H7 (cell line): ENCODE measurements around the gene ZNF655. TPM values are rescaled to one million over a fixed set of nuclear protein-coding genes. Genes with fewer than 3 reads are reported as not detected.
"Not testable (repeated sequence)": the region's sequence is repeated elsewhere in the genome, so short reads cannot be mapped to it uniquely, and the experiment has no call there.

ENCODE experiments used
- DNase-seq: peaks from one replicate; pipeline ENCODE4 v3.0.0; 2012
- H3K27me3 ChIP-seq: 2 replicates; pipeline ENCODE4 v1.6.0; 2011; ENCODE audit warnings: mild to moderate bottlenecking, low read length; ENCODE audit not compliant: control insufficient read depth, insufficient read depth
- H3K36me3 ChIP-seq: replicated peaks from 2 replicates; pipeline ENCODE4 v1.5.1; 2011; ENCODE audit warnings: low read length; ENCODE audit not compliant: control insufficient read depth, insufficient read depth
- H3K4me3 ChIP-seq: 2 replicates; pipeline ENCODE4 v1.5.1; 2011; ENCODE audit warnings: low read depth, mild to moderate bottlenecking, control low read depth, low read length, moderate library complexity; ENCODE audit not compliant: insufficient read depth
- total RNA-seq: library from RNA; depleted of rRNA; stranded (reverse); fragments of >200 nt; shearing (Covaris generic); gene quantifications from 2 replicates; pipeline ENCODE4 v1.2.3, GENCODE V29; 2014

ZNF655 gene
- total RNA-seq, 1 experiment from 2014 or later, result 37.6 TPM

DNA sequence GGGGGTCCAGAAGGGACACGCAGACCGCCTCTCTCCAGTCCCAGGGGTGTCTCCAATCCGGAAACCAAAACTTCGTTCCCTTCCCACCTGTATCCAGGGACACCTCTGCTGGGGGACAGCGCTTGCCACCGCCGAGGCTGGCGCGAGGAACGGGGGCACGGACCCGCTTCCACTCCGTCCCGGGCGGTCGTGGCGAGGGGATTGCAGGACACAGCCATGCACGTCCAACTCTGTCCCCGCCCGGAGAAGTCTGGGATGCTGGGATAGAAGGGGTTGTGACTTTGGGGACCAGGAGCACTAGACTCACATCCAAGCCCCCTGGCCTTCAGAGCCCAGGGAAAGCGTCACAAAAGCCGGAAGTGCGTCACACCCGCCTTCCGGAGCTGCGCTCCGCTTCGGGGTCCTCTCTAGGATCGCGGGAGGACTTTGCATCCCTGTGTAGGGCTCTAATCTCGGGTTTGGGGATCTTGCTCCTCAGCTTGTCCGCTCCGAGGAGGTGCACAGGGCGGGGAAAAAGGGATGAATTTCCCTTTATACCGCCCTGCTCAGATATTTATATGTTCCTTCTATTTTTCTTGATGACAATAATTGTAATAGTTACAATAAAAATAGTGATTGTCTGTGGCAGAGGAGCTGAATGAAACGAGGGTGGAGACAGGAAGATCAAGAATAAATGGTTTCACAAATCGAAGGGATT is 6.5 kb upstream of the ZNF655 start, which contains the start of gene FAM200A:
TSS of gene FAM200A (minus strand) at position 348 of the 697 bp plus-strand sequence. CDS start 3,707 bp downstream, outside the sequence.
- peak; percentile 95 for DNase-seq
- no peaks in the 10 kb centered on the region for H3K27me3 ChIP-seq
- H3K4me3 ChIP-seq, result peak within 1 kb of the TSS; percentile 94
- H3K36me3 ChIP-seq, result no peaks in the 10 kb centered on the region; the same call in 1 of the 2 replicates

DNA sequence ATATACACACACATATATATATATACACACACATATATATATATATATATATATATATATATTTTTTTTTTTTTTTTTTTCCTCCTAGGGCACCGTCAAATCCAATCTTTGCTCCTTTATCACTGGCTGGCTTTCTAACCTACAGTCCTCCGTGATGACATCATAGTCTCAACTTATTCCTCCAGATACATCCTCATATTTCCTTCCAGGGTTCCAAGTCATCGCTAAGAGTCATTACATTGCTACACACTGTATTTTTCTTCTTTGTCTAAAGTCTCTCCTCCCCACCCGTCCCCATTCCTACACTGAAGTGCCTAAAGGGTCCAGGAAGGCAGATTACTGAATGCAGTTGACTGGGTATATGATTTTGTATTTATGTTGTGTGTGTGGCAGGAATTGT is 5.4 kb upstream of the ZNF655 start:
- Histone ChIP-seq H3K27me3 (no peaks in the 10 kb centered on the region), H3K36me3 (no peaks in the 10 kb centered on the region; the same call in none of the 2 replicates), H3K4me3 (no peak overlapping the region)
- peak; percentile 1 for DNase-seq

DNA sequence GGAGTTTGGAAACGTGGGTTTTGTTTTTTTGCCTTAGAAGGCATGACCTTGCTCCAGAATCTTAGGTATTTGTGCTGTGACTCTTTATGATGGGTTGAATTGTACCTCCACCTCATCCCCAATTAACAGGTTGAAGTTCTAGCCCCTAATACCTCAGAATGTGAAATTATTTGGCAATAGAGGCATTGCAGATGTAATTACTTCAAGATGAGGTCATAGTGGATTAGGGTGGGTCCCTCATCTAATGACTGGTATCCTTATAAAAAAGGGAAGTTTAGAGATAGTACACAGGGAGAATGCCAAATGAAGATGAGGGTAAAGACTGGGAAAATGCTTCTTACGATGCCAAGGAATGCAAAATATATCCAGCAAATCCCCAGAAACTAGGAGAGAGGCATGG is 3.5 kb upstream of the ZNF655 start:
- DNase-seq, result no peak
- no peaks in the 10 kb centered on the region for H3K27me3 ChIP-seq
- no peak overlapping the region for H3K4me3 ChIP-seq
- H3K36me3 ChIP-seq, result no peaks in the 10 kb centered on the region; the same call in none of the 2 replicates

DNA sequence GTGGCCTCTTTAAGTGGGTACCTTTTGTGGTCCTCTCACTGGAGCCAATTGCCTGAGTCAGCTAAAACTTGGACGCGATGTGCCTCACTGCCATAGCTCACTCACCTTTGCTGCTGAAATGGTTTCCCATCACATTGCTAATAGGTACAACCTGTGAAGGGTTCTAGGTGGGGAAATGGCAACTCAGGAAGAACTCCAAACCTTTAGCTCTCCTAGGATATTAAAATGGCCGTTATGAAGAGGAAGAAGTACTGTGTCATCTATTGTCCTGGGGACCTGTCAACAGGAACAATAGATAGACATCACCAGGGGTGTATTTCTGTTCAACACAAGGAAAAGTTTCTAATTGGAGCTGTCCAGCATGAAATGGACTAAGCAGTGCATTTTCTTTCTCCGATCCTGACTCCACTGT is 1.2 kb upstream of the ZNF655 start:
- Histone ChIP-seq H3K36me3 (peaks cover 19% of the 10 kb centered on the region), H3K27me3 (no peaks in the 10 kb centered on the region), H3K4me3 (no peak overlapping the region)
- DNase-seq, result peak; percentile 2

DNA sequence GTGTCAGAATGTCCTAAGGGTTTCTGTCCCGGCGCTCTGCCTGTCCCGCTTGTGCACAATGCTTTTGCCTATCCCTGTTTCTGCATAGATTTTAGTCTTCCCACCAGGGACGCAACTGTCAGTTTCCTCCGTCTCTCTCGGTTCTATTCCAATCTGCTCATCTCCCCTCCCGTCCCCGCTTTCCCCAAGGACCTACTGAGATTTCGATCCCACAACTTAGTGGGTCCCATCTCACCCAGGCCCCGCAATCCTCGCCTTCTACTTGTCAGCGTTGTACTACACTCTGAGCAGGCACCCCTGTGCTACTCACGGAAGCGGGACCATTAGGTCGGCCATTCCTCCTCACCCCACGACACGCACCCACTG is 519 bp upstream of the ZNF655 start:
- DNase-seq, result peak; percentile 60
- H3K36me3 ChIP-seq, result peaks cover 26% of the 10 kb centered on the region
- peak overlapping the region; percentile 92 for H3K4me3 ChIP-seq
- no peaks in the 10 kb centered on the region for H3K27me3 ChIP-seq

DNA sequence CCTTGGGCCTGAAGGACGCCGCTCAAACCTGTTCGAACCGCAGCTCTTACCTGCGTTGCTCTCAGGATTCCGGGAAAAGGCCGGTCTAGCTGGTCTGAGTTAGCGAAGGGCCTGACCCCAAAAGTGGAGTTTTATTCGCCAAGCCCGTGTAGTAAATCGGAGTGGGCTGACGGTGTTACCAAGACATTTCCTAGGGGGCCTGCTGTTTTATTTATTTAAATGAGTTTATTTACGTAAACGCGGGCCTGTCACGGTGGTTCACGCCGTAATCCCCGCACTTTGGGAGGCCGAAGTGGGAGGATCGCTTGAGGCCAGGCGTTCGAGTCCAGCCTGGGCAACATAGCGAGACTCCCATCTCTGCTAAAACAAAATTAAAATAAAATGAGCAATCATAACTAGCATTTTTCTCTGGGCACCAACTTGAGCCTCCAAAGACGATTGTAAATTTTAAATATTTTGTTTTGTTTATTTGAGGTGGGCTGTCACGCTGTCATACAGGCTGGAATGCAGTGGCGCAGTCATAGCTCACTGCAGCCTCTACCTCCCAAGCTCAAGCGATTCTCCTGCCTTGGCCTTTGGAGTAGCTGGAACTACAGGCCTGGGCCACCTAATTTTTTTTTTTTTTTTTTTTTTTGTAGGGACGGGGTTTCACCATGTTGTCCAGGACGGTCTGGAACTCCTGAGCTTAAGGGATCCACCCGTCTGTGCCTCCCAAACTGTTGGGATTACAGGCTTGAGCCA is 903 bp downstream of the ZNF655 start:
- DNase-seq, result no peak
- Histone ChIP-seq H3K36me3 (peaks cover 35% of the 10 kb centered on the region), H3K27me3 (no peaks in the 10 kb centered on the region), H3K4me3 (peak overlapping the region; percentile 92)

DNA sequence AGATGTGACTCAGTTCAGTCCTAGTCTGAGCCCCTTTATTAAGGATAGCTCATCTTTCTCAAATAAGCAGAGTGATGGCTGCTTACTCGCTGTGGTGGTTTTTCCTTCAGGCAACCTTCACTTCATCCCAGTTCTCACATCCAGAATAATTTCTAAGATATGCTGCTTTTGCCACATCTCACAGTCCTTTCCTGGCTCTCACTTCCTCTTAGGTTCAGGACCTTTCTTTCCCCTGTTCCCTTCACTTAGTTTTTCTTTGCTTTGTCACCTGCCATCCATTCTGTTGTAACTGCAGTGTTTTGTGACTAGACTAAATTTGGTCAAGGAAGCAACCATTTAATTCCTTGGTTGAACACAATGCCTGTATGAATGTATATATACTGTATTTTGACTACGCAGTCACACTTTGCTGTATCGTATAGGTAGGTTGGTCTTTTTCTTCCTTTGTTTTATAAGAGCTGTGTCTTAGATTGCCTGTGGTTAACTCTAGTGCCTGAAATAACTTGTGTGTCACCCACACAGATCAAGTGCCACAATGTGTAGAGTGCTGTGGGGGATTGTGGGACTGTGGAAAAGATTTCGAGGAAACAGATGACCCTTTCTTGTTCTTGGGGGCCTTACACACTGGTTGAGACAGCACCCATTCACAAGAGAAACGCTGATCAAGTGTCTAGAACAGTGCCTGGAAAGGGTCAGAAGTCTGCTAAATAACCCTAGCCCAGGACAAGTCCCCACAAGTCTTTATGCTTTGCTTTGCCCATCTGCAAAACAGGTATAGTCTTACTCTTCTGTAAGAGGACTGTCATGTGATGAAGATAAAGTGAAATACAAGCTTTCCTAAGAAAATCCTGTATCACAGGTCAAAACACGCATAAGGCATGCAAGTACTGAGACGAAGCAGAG is 2.6 kb downstream of the ZNF655 start:
- no peak for DNase-seq
- Histone ChIP-seq H3K4me3 (no peak overlapping the region), H3K36me3 (peaks cover 41% of the 10 kb centered on the region), H3K27me3 (no peaks in the 10 kb centered on the region)

DNA sequence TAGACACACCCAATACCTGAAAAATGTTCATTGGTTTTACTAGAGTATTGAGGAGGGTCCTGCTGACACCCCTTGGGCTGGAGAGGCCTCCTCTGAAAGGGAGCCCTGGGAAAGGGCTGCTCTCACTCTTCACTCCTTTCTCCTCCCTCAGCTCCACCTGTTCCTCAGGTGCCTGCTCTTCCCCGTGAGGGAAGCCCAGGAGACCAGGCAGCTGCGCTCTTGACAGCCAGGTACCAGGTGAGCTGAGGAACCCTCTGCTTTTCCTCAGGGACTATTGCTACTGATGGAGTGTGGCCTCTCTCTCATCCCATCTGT is 3.3 kb downstream of the ZNF655 start:
- no peaks in the 10 kb centered on the region for H3K27me3 ChIP-seq
- H3K36me3 ChIP-seq, result peaks cover 41% of the 10 kb centered on the region
- H3K4me3 ChIP-seq, result no peak overlapping the region
- no peak for DNase-seq

DNA sequence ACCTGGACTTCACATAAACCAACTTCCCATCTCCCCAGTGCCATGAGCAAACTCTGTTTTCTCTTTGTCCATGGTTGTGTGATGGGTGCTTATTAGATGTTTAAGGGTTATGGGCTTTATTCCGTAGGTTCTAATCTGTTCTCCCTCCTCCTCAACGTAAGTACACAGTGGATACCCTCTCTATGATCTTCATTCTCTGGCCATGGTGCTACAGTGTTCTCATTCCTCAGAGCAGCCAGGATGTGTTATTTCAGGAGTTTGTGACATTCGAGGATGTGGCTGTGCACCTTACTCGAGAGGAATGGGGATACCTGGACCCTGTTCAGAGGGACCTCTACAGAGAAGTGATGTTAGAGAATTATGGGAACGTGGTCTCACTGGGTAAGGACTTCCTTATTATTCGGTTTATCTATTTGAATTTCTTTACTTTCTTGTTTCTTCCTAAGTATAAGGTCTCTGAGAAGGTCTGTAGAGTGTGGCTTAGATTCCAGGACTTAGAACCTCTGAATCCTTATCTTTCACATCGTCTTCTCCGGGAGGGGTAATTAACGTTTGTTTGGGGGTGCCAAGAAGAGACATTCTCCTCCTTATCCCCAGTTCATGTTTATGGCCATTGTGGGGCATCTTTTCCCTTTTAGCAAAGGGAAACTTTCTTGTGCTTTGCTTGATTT is 3.8 kb downstream of the ZNF655 start:
- peaks cover 41% of the 10 kb centered on the region for H3K36me3 ChIP-seq
- H3K4me3 ChIP-seq, result no peak overlapping the region
- H3K27me3 ChIP-seq, result no peaks in the 10 kb centered on the region
- no peak for DNase-seq

DNA sequence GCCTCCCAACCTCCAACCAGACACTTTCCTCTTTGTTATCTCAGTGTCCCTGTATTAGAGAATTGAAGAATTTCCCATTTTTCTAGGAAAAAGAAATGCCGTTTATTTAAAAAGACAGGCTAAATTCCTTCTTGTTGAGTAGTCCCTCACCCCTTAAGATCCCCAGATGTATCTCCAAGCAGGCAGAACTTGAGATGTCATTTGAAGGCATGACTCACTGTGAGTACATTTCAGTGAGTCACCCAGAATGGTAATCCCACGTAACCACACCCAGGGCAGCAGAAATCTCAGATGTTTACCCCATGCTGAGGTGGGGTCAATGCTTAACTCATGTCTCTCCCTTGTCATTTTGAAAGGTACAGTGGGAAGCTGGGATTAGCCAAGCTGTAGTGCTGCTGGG is 4.4 kb downstream of the ZNF655 start:
- H3K4me3 ChIP-seq, result no peak overlapping the region
- H3K27me3 ChIP-seq, result no peaks in the 10 kb centered on the region
- peaks cover 41% of the 10 kb centered on the region for H3K36me3 ChIP-seq
- DNase-seq, result no peak

DNA sequence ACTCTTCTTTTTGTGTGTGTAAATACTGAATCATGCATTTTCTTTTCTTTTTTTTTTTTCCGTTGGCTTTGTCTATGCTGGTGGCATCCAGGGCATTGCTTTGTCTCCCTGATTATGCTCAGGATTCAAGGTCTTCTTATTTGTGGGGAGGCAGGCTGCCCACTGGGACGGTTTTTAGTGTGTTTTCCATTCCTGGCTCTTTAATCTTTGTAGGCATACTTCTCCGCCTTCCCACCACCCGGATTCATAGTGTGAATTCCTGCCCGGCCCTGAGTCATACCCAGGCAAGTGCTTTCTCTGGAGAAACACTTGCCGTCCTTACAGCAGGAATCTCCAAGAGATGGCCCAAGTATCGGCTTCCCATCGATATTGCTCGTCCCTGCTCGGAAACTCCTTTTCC is 5.2 kb downstream of the ZNF655 start:
- Histone ChIP-seq H3K27me3 (no peaks in the 10 kb centered on the region), H3K36me3 (peaks cover 43% of the 10 kb centered on the region), H3K4me3 (no peak overlapping the region)
- no peak for DNase-seq

DNA sequence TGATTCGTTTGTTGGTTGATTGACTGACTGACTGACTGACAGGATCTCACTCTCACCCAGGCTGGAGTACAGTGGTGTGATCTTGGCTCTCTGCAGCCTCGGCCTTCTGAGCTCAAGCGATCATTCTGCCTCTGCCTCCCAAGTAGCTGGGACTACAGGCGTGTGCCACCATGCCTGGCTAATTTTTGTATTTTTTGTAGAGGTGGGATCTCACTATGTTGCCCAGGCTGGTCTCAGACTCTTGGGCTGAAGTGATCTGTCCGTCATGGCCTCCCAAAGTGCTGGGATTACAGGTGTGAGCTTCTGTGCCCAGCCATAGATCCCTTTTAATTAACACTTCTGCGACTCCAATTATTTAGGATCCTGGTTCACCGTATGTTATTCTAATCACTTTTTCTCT is 10.3 kb downstream of the ZNF655 start:
- H3K27me3 ChIP-seq, DNase-seq, H3K4me3 ChIP-seq: not testable (repeated sequence)
- H3K36me3 ChIP-seq, result peaks cover 24% of the 10 kb centered on the region

DNA sequence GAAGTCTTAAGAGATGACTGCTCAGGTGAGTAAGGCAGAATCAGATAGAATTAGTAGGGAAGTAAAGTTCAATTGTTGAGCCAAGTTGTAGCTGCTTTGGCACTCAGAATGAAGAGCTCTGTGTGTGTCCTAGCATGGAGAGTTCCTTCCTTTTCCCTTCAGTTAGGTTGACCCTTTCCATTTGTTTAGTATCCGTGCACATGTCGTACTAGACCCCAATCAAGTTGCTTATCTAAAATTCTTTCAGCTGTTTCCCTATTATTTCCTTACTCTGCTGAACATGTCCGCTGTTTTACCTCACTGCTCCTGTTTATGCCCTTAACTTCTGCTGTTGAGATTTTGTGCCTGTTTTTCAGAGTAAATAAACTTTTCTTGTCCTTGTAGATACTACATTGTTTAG is 13.3 kb downstream of the ZNF655 start:
- Histone ChIP-seq H3K27me3 (no peaks in the 10 kb centered on the region), H3K4me3 (no peak overlapping the region), H3K36me3 (peaks cover 13% of the 10 kb centered on the region)
- no peak for DNase-seq

DNA sequence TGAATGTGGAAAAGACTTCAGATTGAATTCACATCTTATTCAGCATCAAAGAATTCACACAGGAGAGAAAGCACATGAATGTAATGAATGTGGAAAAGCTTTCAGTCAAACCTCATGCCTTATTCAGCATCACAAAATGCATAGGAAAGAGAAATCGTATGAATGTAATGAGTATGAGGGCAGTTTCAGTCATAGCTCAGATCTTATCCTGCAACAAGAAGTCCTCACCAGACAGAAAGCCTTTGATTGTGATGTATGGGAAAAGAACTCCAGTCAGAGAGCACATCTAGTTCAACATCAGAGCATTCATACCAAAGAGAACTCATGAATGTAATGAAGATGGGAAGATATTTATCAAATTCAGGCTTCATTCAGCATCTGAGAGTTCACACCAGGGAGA is 14.8 kb downstream of the ZNF655 start:
- H3K4me3 ChIP-seq, result no peak overlapping the region
- no peaks in the 10 kb centered on the region for H3K27me3 ChIP-seq
- H3K36me3 ChIP-seq, result peaks cover 13% of the 10 kb centered on the region
- no peak for DNase-seq
